Adipocyte (in vitro differentiated cells): ENCODE results near the gene TBC1D5.
"Not testable (repeated sequence)": the region's sequence is repeated elsewhere in the genome, so short reads cannot be mapped to it uniquely, and the experiment has no call there.

ENCODE experiments used
- DNase-seq: peaks from one replicate; pipeline ENCODE4 v3.0.0-alpha.2; 2015; ENCODE audit warnings: low read depth
- H3K27me3 ChIP-seq: replicated peaks from 2 replicates; pipeline ENCODE4 v1.7.0; 2013; ENCODE audit warnings: mild to moderate bottlenecking, low read length, moderate library complexity; ENCODE audit not compliant: control insufficient read depth, insufficient read depth
- H3K36me3 ChIP-seq: 2 replicates; pipeline ENCODE4 v1.7.0; 2013; ENCODE audit warnings: low read length, mild to moderate bottlenecking, moderate library complexity; ENCODE audit not compliant: control insufficient read depth, insufficient read depth, severe bottlenecking
- H3K4me1 ChIP-seq: 2 replicates; pipeline ENCODE4 v1.7.0; 2013; ENCODE audit warnings: mild to moderate bottlenecking, low read length, moderate library complexity; ENCODE audit not compliant: control insufficient read depth, insufficient read depth
- H3K4me3 ChIP-seq: 2 replicates; pipeline ENCODE4 v1.7.0; 2013; ENCODE audit warnings: mild to moderate bottlenecking, low read length, moderate library complexity
- H3K9ac ChIP-seq: 2 replicates; pipeline ENCODE4 v1.7.0; 2013; ENCODE audit warnings: mild to moderate bottlenecking, low read length, moderate library complexity
- H3K9me3 ChIP-seq: 2 replicates; pipeline ENCODE4 v1.7.0; 2013; ENCODE audit warnings: mild to moderate bottlenecking, low read length, moderate library complexity; ENCODE audit not compliant: control insufficient read depth

The TBC1D5 gene

DNA sequence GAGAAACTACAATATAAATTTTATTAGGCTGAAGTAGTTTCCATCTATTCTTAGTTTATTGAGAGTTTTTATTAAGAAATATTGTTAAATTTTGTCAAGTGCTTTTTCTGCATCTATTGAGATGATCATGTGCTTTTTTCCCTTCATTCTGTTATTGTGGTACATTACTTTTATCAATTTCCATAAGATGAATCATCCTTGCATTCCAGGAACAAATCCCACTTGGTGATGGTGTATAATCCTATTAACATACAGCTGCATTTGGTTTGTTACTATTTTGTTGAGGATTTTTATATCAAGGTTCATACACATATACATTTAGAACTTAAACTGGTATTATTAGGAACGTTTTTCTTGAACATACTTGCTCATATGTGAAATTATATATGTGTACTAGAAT, 199.8 kb downstream of the TBC1D5 start:
- no peak for DNase-seq
- Histone ChIP-seq H3K27me3 (no peaks in the 10 kb centered on the region), H3K4me1 (no peaks in the 10 kb centered on the region), H3K9me3 (no peaks in the 10 kb centered on the region), H3K4me3 (no peak overlapping the region), H3K36me3 (no peaks in the 10 kb centered on the region), H3K9ac (no peak overlapping the region)

DNA sequence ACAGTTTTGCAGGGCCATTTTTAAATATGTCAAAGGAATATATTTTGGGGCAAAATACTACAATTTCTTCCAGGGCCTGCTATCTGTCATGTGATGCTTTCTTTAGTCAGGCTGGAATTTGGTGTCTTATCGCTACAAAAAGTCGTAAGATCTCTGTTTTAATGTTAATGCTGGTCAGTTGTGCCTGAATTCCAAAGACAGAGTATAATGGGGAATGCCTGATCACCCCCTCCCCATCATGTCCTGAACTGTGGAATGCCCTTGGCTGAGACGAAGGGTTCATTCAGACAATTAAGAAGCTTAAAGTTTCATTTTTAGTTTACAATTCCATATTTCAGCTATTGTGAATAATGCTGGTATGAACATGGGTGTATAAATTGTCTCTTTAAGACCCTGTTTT, 203.0 kb downstream of the TBC1D5 start:
- no peaks in the 10 kb centered on the region for H3K36me3 ChIP-seq
- no peaks in the 10 kb centered on the region for H3K27me3 ChIP-seq
- H3K4me1 ChIP-seq = peaks cover 9% of the 10 kb centered on the region
- no peaks in the 10 kb centered on the region for H3K9me3 ChIP-seq
- no peak overlapping the region for H3K4me3 ChIP-seq
- no peak for DNase-seq
- no peak overlapping the region for H3K9ac ChIP-seq

DNA sequence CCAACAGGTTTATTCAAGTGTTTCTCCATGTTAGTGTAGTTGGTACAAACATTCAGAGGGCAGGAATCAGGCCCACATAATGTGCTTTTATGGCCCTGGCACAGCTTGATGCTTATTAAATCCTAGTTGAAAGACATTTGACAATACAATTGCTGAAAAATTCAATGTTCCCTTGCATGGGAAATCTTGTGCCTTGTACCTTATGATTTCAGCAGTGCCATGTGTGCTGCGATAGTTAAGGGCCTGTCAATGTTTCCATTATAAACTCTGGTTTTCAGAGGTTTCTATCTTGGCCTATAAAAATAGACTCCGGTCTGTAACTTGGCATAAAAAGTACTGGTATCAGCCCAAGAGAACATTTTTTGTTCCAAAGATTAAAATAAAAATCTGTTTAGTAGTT, 207.2 kb downstream of the TBC1D5 start:
- DNase-seq = no peak
- Histone ChIP-seq H3K27me3 (no peaks in the 10 kb centered on the region), H3K4me3 (peak overlapping the region; percentile 47), H3K9ac (peak overlapping the region; percentile 18), H3K36me3 (no peaks in the 10 kb centered on the region), H3K9me3 (no peaks in the 10 kb centered on the region), H3K4me1 (peaks cover 9% of the 10 kb centered on the region)

DNA sequence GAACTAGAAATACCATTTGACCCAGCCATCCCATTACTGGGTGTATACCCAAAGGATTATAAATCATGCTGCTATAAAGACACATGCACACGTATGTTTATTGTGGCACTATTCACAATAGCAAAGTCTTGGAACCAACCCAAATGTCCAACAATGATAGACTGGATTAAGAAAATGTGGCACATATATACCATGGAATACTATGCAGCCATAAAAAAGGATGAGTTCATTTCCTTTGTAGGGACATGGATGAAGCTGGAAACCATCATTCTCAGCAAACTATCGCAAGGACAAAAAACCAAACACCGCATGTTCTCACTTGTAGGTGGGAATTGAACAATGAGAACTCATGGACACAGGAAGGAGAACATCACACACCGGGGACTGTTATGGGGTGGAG, 210.0 kb downstream of the TBC1D5 start:
- not testable (repeated sequence) for H3K9ac ChIP-seq, H3K36me3 ChIP-seq, H3K4me1 ChIP-seq, H3K27me3 ChIP-seq, H3K9me3 ChIP-seq, DNase-seq, H3K4me3 ChIP-seq

DNA sequence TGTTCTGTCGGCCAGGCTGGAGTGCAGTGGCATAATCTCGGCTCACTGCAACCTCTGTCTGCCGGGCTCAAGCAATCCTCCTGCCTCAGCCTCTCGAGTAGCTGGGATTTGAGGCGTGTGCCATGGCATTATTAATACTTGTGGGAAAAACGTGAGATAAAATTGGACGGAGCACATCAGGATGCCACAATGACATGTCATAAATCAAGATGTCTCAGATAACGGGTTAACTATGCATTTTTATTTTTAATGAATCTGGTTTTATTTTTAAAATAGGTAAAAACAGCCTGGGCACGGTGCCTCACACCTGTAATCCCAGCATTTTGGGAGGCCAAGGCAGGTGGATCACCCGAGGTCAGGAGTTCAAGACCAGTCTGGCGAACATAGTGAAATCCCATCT, 212.8 kb downstream of the TBC1D5 start:
- Histone ChIP-seq H3K36me3 (no peaks in the 10 kb centered on the region), H3K9ac (no peak overlapping the region), H3K4me3 (no peak overlapping the region), H3K27me3 (no peaks in the 10 kb centered on the region), H3K9me3 (no peaks in the 10 kb centered on the region), H3K4me1 (no peaks in the 10 kb centered on the region)
- DNase-seq = no peak

DNA sequence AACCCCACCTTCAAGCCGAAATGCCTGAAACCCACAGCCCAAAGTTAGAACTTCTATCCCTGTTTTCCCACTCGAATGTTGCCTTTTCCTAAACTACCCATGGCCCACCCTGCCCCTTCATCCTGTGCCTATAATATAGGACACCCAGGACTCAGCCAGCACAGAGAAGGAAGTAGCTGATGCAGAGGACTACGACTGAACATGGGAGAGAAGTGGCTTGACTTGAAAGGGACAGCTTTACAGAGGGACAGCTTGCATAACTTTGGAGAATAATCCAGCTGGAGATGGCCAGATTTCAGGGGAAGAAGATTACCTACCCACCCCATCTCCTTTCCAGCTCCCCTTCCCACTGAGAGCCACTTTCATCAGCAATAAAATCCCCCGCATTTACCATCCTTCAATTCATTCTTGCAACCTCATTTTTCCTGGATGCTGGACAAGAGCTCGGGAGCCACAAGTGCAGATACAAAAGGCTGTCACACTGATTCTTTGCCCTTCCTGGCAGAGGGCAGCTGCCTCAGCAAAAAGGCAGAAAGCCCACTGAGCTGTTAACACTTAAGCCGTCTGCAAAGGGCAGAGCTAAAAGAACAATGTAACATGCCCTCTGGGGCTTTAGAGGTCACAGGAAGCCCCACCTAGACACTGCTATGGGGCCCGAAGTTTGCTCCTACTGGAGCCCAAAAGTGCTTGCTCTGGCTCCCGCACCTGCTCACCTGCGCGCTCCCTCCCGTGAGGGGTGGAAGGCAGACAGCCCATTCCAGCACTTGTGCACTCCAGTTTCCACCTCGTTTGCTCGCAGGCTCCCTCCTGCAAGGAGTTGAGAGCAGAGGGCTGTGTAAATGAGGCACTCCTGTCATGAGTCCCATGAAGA, 224.0 kb downstream of the TBC1D5 start:
- no peaks in the 10 kb centered on the region for H3K36me3 ChIP-seq
- DNase-seq = no peak
- H3K9me3 ChIP-seq = no peaks in the 10 kb centered on the region
- no peak overlapping the region for H3K9ac ChIP-seq
- no peaks in the 10 kb centered on the region for H3K27me3 ChIP-seq
- H3K4me1 ChIP-seq = no peaks in the 10 kb centered on the region
- H3K4me3 ChIP-seq = no peak overlapping the region

DNA sequence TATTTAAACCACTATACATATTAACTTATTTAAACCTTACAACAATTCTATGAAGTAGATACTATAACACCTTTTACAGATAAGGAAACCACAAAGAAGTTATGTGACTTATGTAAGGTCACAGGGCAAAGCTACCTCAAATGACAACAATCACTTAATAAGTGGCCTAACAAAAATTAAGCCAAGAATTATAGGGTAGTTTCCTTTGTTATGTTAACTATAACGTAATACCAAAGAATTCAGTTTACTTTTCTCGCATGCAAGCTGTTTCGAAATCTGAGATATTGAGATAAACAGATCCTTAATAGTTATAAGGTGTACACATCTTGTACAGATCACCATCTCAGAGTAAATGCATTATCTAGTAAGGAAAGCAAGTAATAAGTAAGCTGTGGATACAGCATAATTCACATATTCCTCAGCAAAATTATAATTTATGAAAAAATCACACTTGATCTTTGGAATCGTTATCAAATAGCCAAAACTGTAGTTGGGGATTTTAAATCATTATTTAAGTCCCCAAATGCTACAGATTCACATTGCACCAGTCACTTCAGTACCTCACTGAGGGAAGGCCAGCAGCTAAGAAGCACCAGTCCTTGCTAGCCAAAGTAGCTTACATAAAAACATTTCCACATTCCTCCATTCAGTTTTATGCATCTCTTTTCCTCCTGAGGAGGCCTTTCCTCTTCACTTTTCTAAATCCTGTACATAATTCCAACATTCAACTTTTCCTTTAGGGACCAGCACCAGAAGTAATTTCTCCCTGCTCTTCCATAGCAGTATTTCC, 226.8 kb downstream of the TBC1D5 start:
- no peaks in the 10 kb centered on the region for H3K9me3 ChIP-seq
- H3K36me3 ChIP-seq = no peaks in the 10 kb centered on the region
- no peaks in the 10 kb centered on the region for H3K27me3 ChIP-seq
- no peak for DNase-seq
- no peak overlapping the region for H3K4me3 ChIP-seq
- no peak overlapping the region for H3K9ac ChIP-seq
- H3K4me1 ChIP-seq = no peaks in the 10 kb centered on the region

DNA sequence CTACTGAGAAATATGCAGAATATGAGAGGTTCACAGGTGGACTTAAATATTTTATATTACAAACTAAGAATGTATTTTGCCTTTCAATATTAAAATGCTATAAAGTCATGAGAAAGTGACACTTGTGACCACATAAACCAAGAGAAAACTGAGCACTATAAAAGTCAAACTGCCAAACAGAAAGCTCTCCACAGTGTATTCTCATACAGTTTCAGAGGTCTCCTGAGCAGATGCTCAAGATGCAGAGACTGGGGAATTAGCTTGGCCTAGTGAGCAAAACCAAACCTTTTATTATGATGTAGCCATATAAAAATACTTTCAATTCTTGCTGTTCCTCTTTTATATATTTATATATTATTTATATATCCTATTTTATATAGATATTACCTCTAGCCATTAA, 227.8 kb downstream of the TBC1D5 start:
- Histone ChIP-seq H3K9ac (no peak overlapping the region), H3K27me3 (no peaks in the 10 kb centered on the region), H3K9me3 (no peaks in the 10 kb centered on the region), H3K4me3 (no peak overlapping the region), H3K36me3 (no peaks in the 10 kb centered on the region), H3K4me1 (no peaks in the 10 kb centered on the region)
- no peak for DNase-seq

DNA sequence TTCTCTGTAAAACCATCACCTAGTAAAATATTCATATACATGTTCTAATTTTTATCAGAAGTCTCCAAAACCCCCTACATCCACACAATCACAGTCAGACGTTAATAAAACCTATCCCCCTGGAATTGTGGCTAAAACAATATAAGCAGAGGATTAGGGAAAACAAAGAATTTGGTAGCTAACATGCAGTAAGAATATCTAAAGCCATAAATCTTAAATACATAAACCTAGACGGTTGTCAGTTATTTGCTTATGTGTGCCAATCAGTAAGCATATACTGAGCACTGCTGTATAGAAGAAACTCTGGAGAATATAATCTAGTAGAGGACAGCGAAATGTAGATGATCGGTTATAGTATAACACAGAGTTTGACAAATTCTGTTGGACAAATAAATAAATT, 232.2 kb downstream of the TBC1D5 start:
- H3K4me1 ChIP-seq = peaks cover 10% of the 10 kb centered on the region
- DNase-seq = no peak

DNA sequence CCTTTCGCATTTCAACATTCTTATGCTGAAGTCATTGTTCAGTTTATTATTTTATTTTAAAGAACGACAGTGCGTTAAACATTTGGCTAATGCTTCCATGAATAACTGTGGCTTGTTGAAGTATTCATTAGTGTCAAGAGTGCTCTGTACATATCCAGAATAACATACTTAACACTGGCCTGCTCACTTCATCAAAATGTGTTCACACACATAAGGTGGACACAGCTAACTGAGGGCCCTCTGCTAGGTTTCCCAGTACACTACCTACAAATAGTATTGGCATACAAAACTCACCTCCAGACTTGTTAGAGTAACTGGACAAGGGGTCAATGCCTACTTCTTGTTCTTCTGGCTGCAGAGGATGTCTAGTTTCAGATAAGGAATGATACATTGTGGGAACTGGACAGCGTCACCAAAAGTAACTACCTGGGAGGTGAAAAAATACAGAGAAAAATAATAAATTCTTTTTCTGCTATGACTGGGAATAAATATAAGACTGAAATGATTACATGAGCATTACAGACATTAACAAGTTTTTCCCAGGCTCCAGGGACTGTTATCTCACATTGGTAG, 234.2 kb downstream of the TBC1D5 start:
- Histone ChIP-seq H3K9me3 (no peaks in the 10 kb centered on the region), H3K36me3 (no peaks in the 10 kb centered on the region), H3K9ac (no peak overlapping the region), H3K4me1 (peaks cover 16% of the 10 kb centered on the region), H3K4me3 (no peak overlapping the region), H3K27me3 (no peaks in the 10 kb centered on the region)
- DNase-seq = no peak

More for the DNA sequence above, 232.2 kb downstream of the TBC1D5 start:
- no peak overlapping the region for H3K4me3 ChIP-seq
- no peaks in the 10 kb centered on the region for H3K36me3 ChIP-seq
- H3K9ac ChIP-seq = no peak overlapping the region
- H3K27me3 ChIP-seq = no peaks in the 10 kb centered on the region
- H3K9me3 ChIP-seq = no peaks in the 10 kb centered on the region

DNA sequence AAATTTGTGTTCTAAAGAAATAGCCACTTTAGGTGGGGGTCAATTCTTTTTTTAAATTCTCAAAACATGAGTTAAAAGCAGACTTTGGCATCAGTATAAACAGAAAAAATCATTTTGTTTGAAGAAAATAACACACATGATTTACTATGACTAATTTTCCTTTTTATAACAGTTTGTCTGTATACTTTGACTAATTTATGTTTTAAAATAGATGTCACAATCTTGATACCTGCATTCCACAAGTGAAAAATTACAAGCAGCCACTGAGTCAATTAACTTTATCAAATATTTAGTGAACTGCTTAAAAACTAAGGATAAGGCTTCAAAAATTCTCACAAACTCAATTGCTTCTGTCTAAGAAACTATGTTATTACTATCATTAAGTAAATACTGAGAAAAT, 235.0 kb downstream of the TBC1D5 start:
- Histone ChIP-seq H3K9ac (no peak overlapping the region), H3K27me3 (no peaks in the 10 kb centered on the region), H3K36me3 (no peaks in the 10 kb centered on the region), H3K4me3 (no peak overlapping the region), H3K9me3 (no peaks in the 10 kb centered on the region), H3K4me1 (peaks cover 16% of the 10 kb centered on the region)
- DNase-seq = no peak
